Epithelial cell of proximal tubule (primary cell): ENCODE results near the gene APOBEC2. TPM values are rescaled to one million over a fixed set of nuclear protein-coding genes. Genes with fewer than 3 reads are reported as not detected.

Experiments
- DNase-seq: peaks from one replicate; pipeline ENCODE4 v3.0.0-alpha.2; 2011; ENCODE audit warnings: low read depth
- H3K4me3 ChIP-seq: 2 replicates; pipeline ENCODE4 v1.5.1; 2011; ENCODE audit warnings: low read depth, mild to moderate bottlenecking, low read length
- CTCF ChIP-seq: conservative IDR thresholded peaks from 2 replicates; pipeline ENCODE4 v1.5.1; 2012; ENCODE audit warnings: low read depth, mild to moderate bottlenecking, low read length
- total RNA-seq: library from RNA; depleted of rRNA; stranded (reverse); fragments of >200 nt; gene quantifications from 2 replicates; pipeline ENCODE4 v1.2.3, GENCODE V29; 2015

The APOBEC2 gene
- total RNA-seq, 1 donor from 2014 or later = not detected

- TF ChIP-seq CTCF = no peak
- no peak within 1 kb of the TSS for H3K4me3 ChIP-seq
- DNase-seq = no peak
Measured at GRCh38 chr6:41042226-41043055, 10.6 kb upstream of the APOBEC2 start, which contains the start of gene TSPO2. Gene TSPO2 (plus strand): TSS chr6:41042467. CDS start chr6:41042986, 519 bp downstream.

- no peak overlapping the region for H3K4me3 ChIP-seq
- DNase-seq = no peak
- TF ChIP-seq CTCF = no peak
Measured at GRCh38 chr6:41043151-41043550, 9.9 kb upstream of the APOBEC2 start.

GRCh38 chr6:41045664-41046063 is 7.3 kb upstream of the APOBEC2 start:
- no peak for TF ChIP-seq CTCF
- no peak for DNase-seq
- no peak overlapping the region for H3K4me3 ChIP-seq

GRCh38 chr6:41046084-41046483 is 6.9 kb upstream of the APOBEC2 start:
- no peak for TF ChIP-seq CTCF
- H3K4me3 ChIP-seq = no peak overlapping the region
- DNase-seq = no peak

GRCh38 chr6:41047306-41047705 is 5.7 kb upstream of the APOBEC2 start:
- DNase-seq = no peak
- no peak overlapping the region for H3K4me3 ChIP-seq
- no peak for TF ChIP-seq CTCF

GRCh38 chr6:41047745-41048732 is 5.0 kb upstream of the APOBEC2 start:
- DNase-seq = no peak
- TF ChIP-seq CTCF = no peak
- no peak overlapping the region for H3K4me3 ChIP-seq
